ENCODE results near the gene TMEM128.
"Not testable (repeated sequence)": the region's sequence is repeated elsewhere in the genome, so short reads cannot be mapped to it uniquely, and the experiment has no call there.

TMEM128 gene

GRCh38 chr4:4204401-4204745, 43.6 kb downstream of the TMEM128 start:
- Histone ChIP-seq H3K27ac (no peak overlapping the region), H3K4me3 (no peak overlapping the region)

- peak overlapping the region in 1 of 21 experiments; percentile 21 for H3K27ac ChIP-seq
Measured at GRCh38 chr4:4203688-4204400, 44.2 kb downstream of the TMEM128 start.

GRCh38 chr4:4202510-4202909, 45.5 kb downstream of the TMEM128 start:
- no peak overlapping the region for H3K4me3 ChIP-seq
- H3K27ac ChIP-seq: no peak overlapping the region

More at GRCh38 chr4:4203688-4204400, 44.2 kb downstream of the TMEM128 start:
- no peak overlapping the region for H3K4me3 ChIP-seq

- H3K4me3 ChIP-seq: no peak overlapping the region
- no peak overlapping the region for H3K27ac ChIP-seq
Measured at GRCh38 chr4:4200624-4201023, 47.4 kb downstream of the TMEM128 start.

GRCh38 chr4:4195354-4195753, 52.7 kb downstream of the TMEM128 start:
- H3K27ac ChIP-seq: no peak overlapping the region

GRCh38 chr4:4188557-4188956, 59.5 kb downstream of the TMEM128 start:
- H3K27ac ChIP-seq, H3K4me3 ChIP-seq: not testable (repeated sequence)

More at GRCh38 chr4:4195354-4195753, 52.7 kb downstream of the TMEM128 start:
- no peak overlapping the region for H3K4me3 ChIP-seq
